ENCODE data around the gene ENTHD1.

ENTHD1 gene

DNA sequence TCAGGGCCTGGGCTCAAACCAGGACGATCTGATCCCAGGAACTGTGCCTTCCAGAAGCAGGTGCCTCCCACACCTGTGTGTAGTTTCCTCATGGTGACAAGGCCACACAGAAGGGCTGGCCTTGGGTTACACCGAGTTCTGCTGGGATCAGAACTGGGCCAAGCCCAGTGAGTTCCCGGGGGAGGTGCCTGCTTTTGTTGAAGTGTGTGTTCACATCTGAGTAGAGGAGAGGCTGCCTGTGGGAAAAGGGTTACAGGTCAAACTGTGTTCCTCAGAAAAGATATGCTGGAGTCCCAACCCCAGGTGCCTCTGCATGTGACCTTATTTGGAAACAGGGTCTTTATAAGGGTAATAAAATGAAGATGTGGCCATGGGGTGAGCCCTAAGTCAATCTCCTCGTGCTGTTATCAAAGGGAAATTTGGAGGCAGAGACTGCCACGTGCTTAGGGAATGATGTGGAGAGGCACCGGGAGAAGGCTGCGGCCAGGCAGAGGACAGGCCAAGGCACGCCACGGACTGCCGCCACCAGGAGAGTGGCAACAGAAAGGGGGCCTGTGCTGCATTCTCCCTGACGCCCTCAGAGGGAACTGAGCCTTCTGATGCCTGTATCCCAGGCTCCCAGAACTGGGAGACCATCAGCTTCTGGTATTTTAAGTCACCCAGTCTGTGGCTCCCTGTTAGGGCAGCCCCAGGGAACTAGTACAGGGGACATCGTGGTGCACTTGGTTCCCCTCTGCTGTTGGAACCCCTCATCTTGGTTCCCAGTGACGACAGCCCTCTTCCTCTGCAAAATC is 164.2 kb downstream of the ENTHD1 start:
- DNase-seq (ENCODE audit: low read depth): no peak
- H3K4me3 ChIP-seq (ENCODE audit: low read depth, low read length): no peak overlapping the region
- TF ChIP-seq, protein P1, sequence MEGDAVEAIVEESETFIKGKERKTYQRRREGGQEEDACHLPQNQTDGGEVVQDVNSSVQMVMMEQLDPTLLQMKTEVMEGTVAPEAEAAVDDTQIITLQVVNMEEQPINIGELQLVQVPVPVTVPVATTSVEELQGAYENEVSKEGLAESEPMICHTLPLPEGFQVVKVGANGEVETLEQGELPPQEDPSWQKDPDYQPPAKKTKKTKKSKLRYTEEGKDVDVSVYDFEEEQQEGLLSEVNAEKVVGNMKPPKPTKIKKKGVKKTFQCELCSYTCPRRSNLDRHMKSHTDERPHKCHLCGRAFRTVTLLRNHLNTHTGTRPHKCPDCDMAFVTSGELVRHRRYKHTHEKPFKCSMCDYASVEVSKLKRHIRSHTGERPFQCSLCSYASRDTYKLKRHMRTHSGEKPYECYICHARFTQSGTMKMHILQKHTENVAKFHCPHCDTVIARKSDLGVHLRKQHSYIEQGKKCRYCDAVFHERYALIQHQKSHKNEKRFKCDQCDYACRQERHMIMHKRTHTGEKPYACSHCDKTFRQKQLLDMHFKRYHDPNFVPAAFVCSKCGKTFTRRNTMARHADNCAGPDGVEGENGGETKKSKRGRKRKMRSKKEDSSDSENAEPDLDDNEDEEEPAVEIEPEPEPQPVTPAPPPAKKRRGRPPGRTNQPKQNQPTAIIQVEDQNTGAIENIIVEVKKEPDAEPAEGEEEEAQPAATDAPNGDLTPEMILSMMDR (IDR thresholded peaks at IDR 0.05; ENCODE audit: low read depth, low read length): no peak
- TF ChIP-seq MYC (IDR thresholded peaks at IDR 0.05; ENCODE audit: low read depth, low read length) (no peak), POLR2A (IDR thresholded peaks at IDR 0.05; ENCODE audit: extremely low read depth, insufficient read length) (no peak)
- TF ChIP-seq, protein P2, sequence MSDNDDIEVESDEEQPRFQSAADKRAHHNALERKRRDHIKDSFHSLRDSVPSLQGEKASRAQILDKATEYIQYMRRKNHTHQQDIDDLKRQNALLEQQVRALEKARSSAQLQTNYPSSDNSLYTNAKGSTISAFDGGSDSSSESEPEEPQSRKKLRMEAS (IDR thresholded peaks at IDR 0.05; ENCODE audit: low read depth, low read length): no peak

DNA sequence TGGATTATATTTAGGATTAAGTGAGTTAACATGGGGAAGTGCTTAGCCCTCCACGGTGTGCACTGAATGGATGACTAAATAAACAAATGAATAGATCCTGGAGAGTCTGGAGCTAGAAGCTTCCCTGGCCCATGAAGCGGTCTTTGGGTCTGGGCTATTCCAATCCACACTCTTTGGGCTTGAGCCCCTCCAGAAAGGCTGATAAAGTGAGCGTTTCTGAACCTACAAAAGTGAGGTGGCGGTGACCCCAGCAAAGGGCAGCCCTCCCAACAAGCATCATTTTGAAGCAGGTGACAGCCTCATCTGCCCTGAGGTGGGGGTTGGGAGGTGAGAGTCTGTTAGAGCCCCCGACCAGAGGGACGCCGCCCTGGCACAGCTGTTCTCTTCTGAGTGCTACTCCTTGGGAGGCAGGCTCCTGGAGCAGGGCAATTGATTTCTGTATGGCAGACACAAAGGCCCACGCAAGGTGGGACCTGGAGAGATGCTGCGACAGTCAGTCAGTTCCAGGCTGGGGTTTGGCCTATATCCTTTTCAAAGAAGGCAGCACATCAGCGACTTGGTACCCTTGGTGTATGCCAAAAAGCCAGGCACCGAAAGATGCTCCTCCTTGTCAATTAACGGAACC is 165.2 kb downstream of the ENTHD1 start:
- TF ChIP-seq, protein P2 (IDR thresholded peaks at IDR 0.05; ENCODE audit: low read depth, low read length): no peak
- TF ChIP-seq MYC (IDR thresholded peaks at IDR 0.05; ENCODE audit: low read depth, low read length) (no peak), POLR2A (IDR thresholded peaks at IDR 0.05; ENCODE audit: extremely low read depth, insufficient read length) (no peak)
- TF ChIP-seq, protein P1 (IDR thresholded peaks at IDR 0.05; ENCODE audit: low read depth, low read length): no peak
- no peak for DNase-seq (ENCODE audit: low read depth)
- H3K4me3 ChIP-seq (ENCODE audit: low read depth, low read length): no peak overlapping the region

DNA sequence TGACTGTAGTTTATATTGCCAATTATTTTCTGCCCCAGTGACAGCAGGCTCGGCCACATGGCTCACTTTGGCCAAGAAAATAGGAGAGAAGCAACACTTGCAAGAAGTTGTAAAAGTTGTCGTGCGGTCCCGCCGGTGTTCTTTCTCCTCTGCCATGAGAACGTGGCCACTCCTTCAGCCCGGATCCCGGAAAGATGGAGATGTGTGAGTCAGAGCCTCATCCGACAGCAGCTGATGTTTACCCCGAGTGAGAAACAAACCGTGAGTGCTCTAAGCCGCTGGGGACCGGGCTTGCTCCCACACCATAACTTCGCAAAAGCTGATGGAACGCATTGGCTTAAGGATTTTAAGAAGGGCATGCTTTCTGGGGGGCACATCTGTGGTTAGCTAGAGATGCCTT is 166.0 kb downstream of the ENTHD1 start:
- TF ChIP-seq MYC (IDR thresholded peaks at IDR 0.05; ENCODE audit: low read depth, low read length) (no peak), POLR2A (IDR thresholded peaks at IDR 0.05; ENCODE audit: extremely low read depth, insufficient read length) (no peak)
- TF ChIP-seq, protein P1 (IDR thresholded peaks at IDR 0.05; ENCODE audit: low read depth, low read length): no peak
- TF ChIP-seq, protein P2 (IDR thresholded peaks at IDR 0.05; ENCODE audit: low read depth, low read length): no peak
- DNase-seq (ENCODE audit: low read depth): no peak
- H3K4me3 ChIP-seq (ENCODE audit: low read depth, low read length): no peak overlapping the region

DNA sequence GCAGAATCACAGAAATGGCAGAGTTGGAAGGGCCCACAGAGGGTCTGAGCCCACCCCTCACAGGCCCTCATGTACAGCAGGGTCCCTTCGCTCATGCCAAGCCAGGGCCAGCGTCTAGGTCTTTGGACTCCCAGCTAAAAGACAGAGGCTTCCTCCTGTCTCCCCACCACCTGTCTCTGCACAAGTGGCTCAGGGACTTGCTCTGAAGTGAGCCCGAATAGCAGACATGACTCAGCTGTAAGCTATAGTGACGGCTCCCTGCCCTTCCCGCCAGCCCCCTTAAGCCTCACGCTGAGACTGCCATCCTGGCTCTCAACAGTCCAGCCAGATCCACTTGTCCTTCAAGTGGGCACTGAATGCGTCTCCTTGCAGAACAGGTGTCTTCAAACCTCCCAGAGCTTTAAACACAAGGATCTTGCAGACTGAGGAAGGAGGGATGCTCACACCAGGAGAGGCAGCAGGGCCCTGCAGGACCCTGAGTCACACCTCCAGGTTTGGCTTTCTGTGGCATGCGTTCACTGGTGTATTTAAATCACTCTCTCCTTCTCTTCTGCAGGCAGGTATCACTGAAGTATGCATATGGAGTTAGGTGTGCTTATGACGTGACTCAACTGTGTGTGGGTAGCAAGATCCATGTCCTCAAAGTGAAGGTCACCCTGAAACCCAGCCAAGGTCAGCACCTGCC is 168.1 kb downstream of the ENTHD1 start:
- no peak for DNase-seq (ENCODE audit: low read depth)
- TF ChIP-seq POLR2A (IDR thresholded peaks at IDR 0.05; ENCODE audit: extremely low read depth, insufficient read length) (no peak), MYC (IDR thresholded peaks at IDR 0.05; ENCODE audit: low read depth, low read length) (no peak)
- TF ChIP-seq, protein P2 (IDR thresholded peaks at IDR 0.05; ENCODE audit: low read depth, low read length): no peak
- TF ChIP-seq, protein P1 (IDR thresholded peaks at IDR 0.05; ENCODE audit: low read depth, low read length): no peak
- H3K4me3 ChIP-seq (ENCODE audit: low read depth, low read length): no peak overlapping the region

DNA sequence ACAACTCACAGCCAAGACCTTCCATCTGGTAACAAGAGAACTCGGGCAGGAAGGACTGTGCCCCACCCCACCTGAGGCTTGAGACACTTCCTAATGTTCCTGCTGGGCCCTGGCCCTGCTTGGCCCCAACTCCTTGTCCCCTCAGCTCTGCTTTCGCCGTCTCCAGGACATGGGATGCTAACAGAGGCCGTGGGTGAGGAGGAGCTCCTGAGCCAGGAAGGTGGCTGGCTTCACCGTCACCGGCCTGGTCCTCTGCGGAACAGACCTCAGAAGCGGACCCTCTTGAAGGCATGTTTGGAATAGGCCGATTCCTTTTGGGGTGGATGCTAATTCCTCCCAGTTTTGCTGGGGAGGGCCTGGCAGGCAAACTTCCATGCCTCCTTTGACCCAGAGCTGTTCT is 168.7 kb downstream of the ENTHD1 start:
- DNase-seq (ENCODE audit: low read depth): no peak
- no peak overlapping the region for H3K4me3 ChIP-seq (ENCODE audit: low read depth, low read length)
- TF ChIP-seq POLR2A (IDR thresholded peaks at IDR 0.05; ENCODE audit: extremely low read depth, insufficient read length) (no peak), MYC (IDR thresholded peaks at IDR 0.05; ENCODE audit: low read depth, low read length) (no peak)
- TF ChIP-seq, protein P1 (IDR thresholded peaks at IDR 0.05; ENCODE audit: low read depth, low read length): no peak
- TF ChIP-seq, protein P2 (IDR thresholded peaks at IDR 0.05; ENCODE audit: low read depth, low read length): no peak

Data from NB4 (cell line).